Central memory CD4-positive, alpha-beta T cell (primary cell): ENCODE results near the gene CDHR2.

Source experiments
- DNase-seq: peaks from one replicate; pipeline ENCODE4 v3.0.0; 2022
- total RNA-seq, 3 experiments: gene quantifications; one replicate each; lab custom pipeline; 2026; lab: John Stamatoyannopoulos, UW

CDHR2 gene
- total RNA-seq = 0.11 to 6.0 (median 2.2) reads per million in 3 experiments

GRCh38 chr5:176548967-176549444 lies at the start of gene CDHR2:
TSS of gene CDHR2 (plus strand) at chr5:176549342. CDS start at chr5:176565353, 16,011 bp downstream.
- no peak for DNase-seq

- DNase-seq = no peak
Measured at GRCh38 chr5:176500511-176500910, 48.6 kb upstream of the CDHR2 start.

GRCh38 chr5:176501333-176501732 lies 47.8 kb upstream of the CDHR2 start:
- DNase-seq = no peak

- DNase-seq = no peak
Measured at GRCh38 chr5:176503496-176503895, 45.6 kb upstream of the CDHR2 start.

- DNase-seq = no peak
Measured at GRCh38 chr5:176507911-176508310, 41.2 kb upstream of the CDHR2 start.

- no peak for DNase-seq
Measured at GRCh38 chr5:176508603-176509002, 40.5 kb upstream of the CDHR2 start.

- DNase-seq = no peak
Measured at GRCh38 chr5:176513788-176514187, 35.4 kb upstream of the CDHR2 start.

- DNase-seq = no peak
Measured at GRCh38 chr5:176514244-176514950, 34.7 kb upstream of the CDHR2 start.

- DNase-seq = no peak
Measured at GRCh38 chr5:176515396-176515795, 33.7 kb upstream of the CDHR2 start.

- DNase-seq = no peak
Measured at GRCh38 chr5:176517053-176517661, 32.0 kb upstream of the CDHR2 start.

- no peak for DNase-seq
Measured at GRCh38 chr5:176519810-176520720, 29.1 kb upstream of the CDHR2 start.

GRCh38 chr5:176521286-176521685 lies 27.9 kb upstream of the CDHR2 start:
- no peak for DNase-seq

GRCh38 chr5:176521699-176522263 lies 27.4 kb upstream of the CDHR2 start:
- DNase-seq = no peak

GRCh38 chr5:176524138-176524537 lies 25.0 kb upstream of the CDHR2 start:
- DNase-seq = no peak

- no peak for DNase-seq
Measured at GRCh38 chr5:176524987-176525386, 24.2 kb upstream of the CDHR2 start.

- no peak for DNase-seq
Measured at GRCh38 chr5:176525677-176526076, 23.5 kb upstream of the CDHR2 start.

- DNase-seq = no peak
Measured at GRCh38 chr5:176526462-176526861, 22.7 kb upstream of the CDHR2 start.

GRCh38 chr5:176527246-176528222 lies 21.6 kb upstream of the CDHR2 start:
- no peak for DNase-seq

GRCh38 chr5:176528301-176528700 lies 20.8 kb upstream of the CDHR2 start:
- DNase-seq = no peak

- no peak for DNase-seq
Measured at GRCh38 chr5:176528761-176529115, 20.4 kb upstream of the CDHR2 start.

- DNase-seq = no peak
Measured at GRCh38 chr5:176529116-176529740, 19.9 kb upstream of the CDHR2 start.
